Activated T-cell treated with anti-CD3 and anti-CD28 coated beads, Interleukin-2, amount 50 U/mL, for 4 hours (primary cell): Measurements from ENCODE around the gene KLF11. TPM values are rescaled to one million over a fixed set of nuclear protein-coding genes. Genes with fewer than 3 reads are reported as not detected.
"Not testable (repeated sequence)": the region's sequence is repeated elsewhere in the genome, so short reads cannot be mapped to it uniquely, and the experiment has no call there.

Source experiments
- ATAC-seq, 2 donors: fragments of 200-7000 bp; cut with Tn5 transposase; one replicate each; pipeline ENCODE4 v1.10.0; 2021
- DNase-seq: peaks from one replicate; pipeline ENCODE4 v3.0.0-alpha.2; 2020
- H3K27me3 Mint-ChIP-seq: one replicate; pipeline ENCODE4 v1.8.0; 2021; ENCODE audit warnings: low read depth, mixed read lengths
- H3K36me3 Mint-ChIP-seq: one replicate; pipeline ENCODE4 v1.8.0; 2022; ENCODE audit warnings: mixed read lengths; ENCODE audit not compliant: insufficient read depth
- H3K4me1 Mint-ChIP-seq: one replicate; pipeline ENCODE4 v1.8.0; 2021; ENCODE audit warnings: low read depth, mixed read lengths
- H3K4me3 Mint-ChIP-seq: one replicate; pipeline ENCODE4 v1.8.0; 2021; ENCODE audit warnings: mild to moderate bottlenecking, moderate library complexity, mixed read lengths
- H3K9me3 Mint-ChIP-seq: one replicate; pipeline ENCODE4 v1.8.0; 2021; ENCODE audit warnings: mixed read lengths
- total RNA-seq, 3 donors: library from RNA; stranded (reverse); gene quantifications; one replicate each; pipeline ENCODE4 v1.2.1, GENCODE V29; 2021

The KLF11 gene
- total RNA-seq, 3 donors from 2014 or later: 5.2 to 10.2 (median 5.7) TPM

DNA sequence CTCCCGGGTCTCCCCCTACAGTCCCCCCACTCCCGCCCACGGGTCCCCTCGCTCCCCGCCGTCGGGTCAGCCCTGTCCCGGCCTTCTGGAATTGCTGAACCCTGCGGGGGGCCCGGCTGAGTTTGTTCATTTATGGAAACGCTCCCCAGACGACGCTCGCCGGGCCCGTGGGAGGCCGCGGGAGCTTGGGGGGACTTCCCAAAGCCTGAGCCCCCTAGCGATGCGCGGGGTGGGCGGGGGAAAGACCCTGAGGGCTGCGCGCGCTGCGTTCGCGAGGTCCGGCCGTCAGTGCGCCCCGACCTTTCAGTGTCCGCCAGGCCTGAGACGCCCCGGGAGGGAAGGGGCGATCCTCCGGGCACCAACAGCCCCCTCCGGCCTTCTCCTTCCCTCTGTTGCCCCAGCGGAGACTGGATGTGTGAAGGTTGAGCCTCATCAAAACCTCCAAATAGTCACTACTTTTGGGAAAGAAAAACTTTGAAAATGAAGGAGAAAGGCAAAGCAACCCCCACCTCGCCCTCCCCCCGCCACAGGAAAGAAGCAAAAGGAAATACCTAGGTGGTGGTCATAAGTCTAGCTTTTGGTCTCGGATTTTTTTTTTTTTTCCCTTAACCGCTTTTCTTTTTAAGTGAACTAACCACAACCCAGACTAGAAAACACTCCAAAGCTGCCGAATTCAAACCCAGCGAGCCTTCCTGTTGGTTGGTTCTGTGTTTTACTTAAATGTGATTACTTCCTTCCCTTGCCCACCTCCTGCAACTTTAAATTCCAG, 37.4 kb downstream of the KLF11 start:
- Mint-ChIP-seq H3K4me3 (peak overlapping the region; percentile 67), H3K9me3 (no peaks in the 10 kb centered on the region), H3K36me3 (no peaks in the 10 kb centered on the region), H3K27me3 (peaks cover 78% of the 10 kb centered on the region), H3K4me1 (peaks cover 12% of the 10 kb centered on the region)
- DNase-seq: no peak
- peak; percentile 10 to 11 for ATAC-seq

DNA sequence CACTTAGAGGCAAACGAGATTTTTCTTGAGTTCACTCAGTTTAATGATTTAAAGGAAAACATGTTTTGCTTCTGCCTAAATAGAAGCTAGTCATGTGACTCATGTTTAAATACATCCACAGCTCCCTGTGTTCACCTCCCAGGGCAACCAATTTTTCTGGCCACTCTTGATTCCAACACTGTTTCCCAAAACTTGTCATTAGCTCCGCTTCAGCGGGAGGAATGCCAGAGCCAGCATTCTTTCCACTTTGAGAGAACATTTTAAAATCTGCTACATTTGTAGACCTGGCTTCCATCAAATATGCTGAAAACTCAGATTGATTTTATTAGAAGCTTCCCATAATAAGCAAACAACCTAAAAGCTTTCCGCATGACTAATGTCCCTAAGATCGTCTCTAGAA, 39.7 kb downstream of the KLF11 start:
- Mint-ChIP-seq H3K27me3 (peaks cover 78% of the 10 kb centered on the region), H3K9me3 (no peaks in the 10 kb centered on the region), H3K36me3 (no peaks in the 10 kb centered on the region), H3K4me1 (peaks cover 12% of the 10 kb centered on the region), H3K4me3 (no peak overlapping the region)
- DNase-seq: no peak
- no peak for ATAC-seq

- Mint-ChIP-seq H3K36me3 (no peaks in the 10 kb centered on the region), H3K27me3 (peaks cover 73% of the 10 kb centered on the region), H3K4me1 (peaks cover 12% of the 10 kb centered on the region), H3K9me3 (no peaks in the 10 kb centered on the region), H3K4me3 (no peak overlapping the region)
- DNase-seq (no peak), ATAC-seq (no peak)
Measured at GRCh38 chr2:10083692-10084211, 40.4 kb downstream of the KLF11 start.

GRCh38 chr2:10084223-10084865, 41.0 kb downstream of the KLF11 start:
- H3K4me1 Mint-ChIP-seq: peaks cover 7% of the 10 kb centered on the region
- H3K9me3 Mint-ChIP-seq: no peaks in the 10 kb centered on the region
- no peak overlapping the region for H3K4me3 Mint-ChIP-seq
- no peaks in the 10 kb centered on the region for H3K36me3 Mint-ChIP-seq
- ATAC-seq (no peak), DNase-seq (no peak)
- peaks cover 67% of the 10 kb centered on the region for H3K27me3 Mint-ChIP-seq

- Mint-ChIP-seq H3K36me3 (no peaks in the 10 kb centered on the region), H3K9me3 (no peaks in the 10 kb centered on the region), H3K4me1 (peaks cover 7% of the 10 kb centered on the region), H3K4me3 (no peak overlapping the region), H3K27me3 (peaks cover 72% of the 10 kb centered on the region)
- ATAC-seq (no peak), DNase-seq (no peak)
Measured at GRCh38 chr2:10085043-10085667, 41.8 kb downstream of the KLF11 start.

- DNase-seq: no peak
- Mint-ChIP-seq H3K36me3 (no peaks in the 10 kb centered on the region), H3K4me1 (peaks cover 7% of the 10 kb centered on the region), H3K9me3 (no peaks in the 10 kb centered on the region), H3K27me3 (peaks cover 77% of the 10 kb centered on the region), H3K4me3 (no peak overlapping the region)
- ATAC-seq: no peak
Measured at GRCh38 chr2:10085668-10086059, 42.3 kb downstream of the KLF11 start.

DNA sequence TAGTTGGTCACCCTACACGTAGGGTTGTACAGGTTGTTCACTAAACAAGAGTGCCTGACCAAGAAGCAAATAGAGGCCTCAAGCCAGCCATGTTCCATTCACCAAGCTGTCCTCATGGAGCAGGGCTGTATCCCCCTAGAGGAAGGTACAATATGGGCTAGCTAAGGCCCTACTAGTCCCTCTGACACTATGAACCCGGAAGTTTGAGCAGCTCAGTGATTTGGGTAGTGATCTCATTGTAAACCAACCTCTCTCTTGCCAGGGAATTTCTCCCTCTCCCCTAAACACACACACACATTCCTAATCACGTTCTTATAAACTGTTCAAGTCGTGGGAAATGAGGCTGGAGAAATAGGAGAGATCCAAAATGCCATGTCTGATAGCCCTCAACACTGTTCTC, 43.6 kb downstream of the KLF11 start:
- Mint-ChIP-seq H3K9me3 (no peaks in the 10 kb centered on the region), H3K27me3 (peaks cover 76% of the 10 kb centered on the region), H3K36me3 (no peaks in the 10 kb centered on the region), H3K4me3 (no peak overlapping the region), H3K4me1 (peaks cover 3% of the 10 kb centered on the region)
- DNase-seq: no peak
- ATAC-seq: no peak

GRCh38 chr2:10087360-10087759, 44.0 kb downstream of the KLF11 start:
- H3K4me3 Mint-ChIP-seq: no peak overlapping the region
- H3K27me3 Mint-ChIP-seq: peaks cover 76% of the 10 kb centered on the region
- no peaks in the 10 kb centered on the region for H3K9me3 Mint-ChIP-seq
- ATAC-seq (no peak), DNase-seq (no peak)
- H3K36me3 Mint-ChIP-seq: no peaks in the 10 kb centered on the region
- peaks cover 3% of the 10 kb centered on the region for H3K4me1 Mint-ChIP-seq

GRCh38 chr2:10089565-10090190, 46.3 kb downstream of the KLF11 start:
- Mint-ChIP-seq H3K4me1 (peaks cover 3% of the 10 kb centered on the region), H3K9me3 (no peaks in the 10 kb centered on the region), H3K4me3 (no peak overlapping the region), H3K36me3 (no peaks in the 10 kb centered on the region), H3K27me3 (peaks cover 74% of the 10 kb centered on the region)
- DNase-seq (no peak), ATAC-seq (no peak)

DNA sequence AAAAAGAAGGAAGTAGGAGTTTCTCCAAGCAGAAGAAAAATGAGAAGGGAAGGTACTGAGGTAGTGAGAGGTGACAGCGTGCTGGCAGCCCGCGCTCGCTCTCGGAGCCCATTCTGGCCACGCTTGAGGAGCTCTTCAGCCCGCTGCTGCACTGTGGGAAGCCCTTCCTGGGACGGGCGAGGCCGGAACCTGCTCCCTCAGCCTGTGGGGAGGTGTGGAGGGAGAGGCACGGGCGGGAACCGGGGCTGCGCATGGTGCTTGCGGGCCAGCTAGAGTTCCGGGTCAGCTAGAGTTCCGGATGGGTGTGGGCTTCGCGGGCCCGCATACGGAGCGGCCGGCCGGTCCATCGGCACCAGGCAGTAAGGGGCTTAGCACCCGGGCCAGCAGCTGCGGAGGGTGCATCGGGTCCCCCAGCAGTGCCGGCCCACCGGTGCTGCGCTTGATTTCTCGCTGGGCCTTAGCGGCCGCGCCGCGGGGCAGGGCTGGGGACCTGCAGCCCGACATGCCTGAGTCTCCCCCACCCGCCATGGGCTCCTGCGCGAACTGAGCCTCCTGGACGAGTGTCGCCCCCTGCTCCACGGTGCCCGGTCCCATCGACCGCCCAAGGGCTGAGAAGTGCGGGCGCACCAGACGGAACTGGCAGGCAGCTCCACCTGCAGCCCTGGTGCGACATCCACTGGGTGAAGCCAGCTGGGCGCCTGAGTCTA, 48.0 kb downstream of the KLF11 start:
- Mint-ChIP-seq H3K27me3 (peaks cover 75% of the 10 kb centered on the region), H3K4me1 (peaks cover 3% of the 10 kb centered on the region)
- ATAC-seq: peak; percentile 55 to 65

GRCh38 chr2:10091889-10092244, 48.5 kb downstream of the KLF11 start:
- Mint-ChIP-seq H3K4me3 (peak overlapping the region; percentile 29), H3K27me3 (peaks cover 71% of the 10 kb centered on the region)

More for the DNA sequence above, 48.0 kb downstream of the KLF11 start:
- H3K4me3 Mint-ChIP-seq: peak overlapping the region; percentile 66
- no peaks in the 10 kb centered on the region for H3K36me3 Mint-ChIP-seq
- no peaks in the 10 kb centered on the region for H3K9me3 Mint-ChIP-seq
- peak; percentile 20 for DNase-seq

DNA sequence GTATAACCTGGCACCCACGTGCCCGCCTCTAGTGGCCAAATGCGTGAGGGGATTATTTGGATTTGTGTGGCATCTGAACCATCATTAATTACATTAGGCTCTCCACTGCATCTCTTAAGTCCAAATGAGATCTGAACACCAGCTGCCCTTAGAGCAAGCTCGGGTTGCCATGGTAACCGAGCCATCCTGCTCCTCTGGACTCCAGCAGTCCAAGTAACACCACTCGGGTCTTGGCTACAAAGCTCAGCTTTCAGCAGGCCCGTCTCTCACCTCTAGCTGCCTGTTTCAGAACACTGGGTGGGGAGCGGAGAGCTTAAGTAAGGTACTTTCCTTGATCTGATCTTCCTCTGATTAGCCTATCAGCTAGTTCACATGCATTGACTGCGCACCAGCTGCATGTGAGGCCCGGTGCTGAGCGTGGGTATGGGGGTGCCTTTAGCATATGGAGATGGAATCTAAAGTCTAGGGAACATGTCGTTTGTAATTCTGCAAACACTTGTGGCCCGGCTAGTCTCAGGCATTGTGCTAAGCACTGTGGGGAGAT, 51.0 kb downstream of the KLF11 start:
- no peaks in the 10 kb centered on the region for H3K9me3 Mint-ChIP-seq
- H3K27me3 Mint-ChIP-seq: peaks cover 68% of the 10 kb centered on the region
- ATAC-seq: no peak
- DNase-seq: no peak
- H3K4me1 Mint-ChIP-seq: peaks cover 3% of the 10 kb centered on the region
- H3K4me3 Mint-ChIP-seq: no peak overlapping the region
- H3K36me3 Mint-ChIP-seq: no peaks in the 10 kb centered on the region

More at GRCh38 chr2:10091889-10092244, 48.5 kb downstream of the KLF11 start:
- not testable (repeated sequence) for ATAC-seq, H3K9me3 Mint-ChIP-seq, DNase-seq, H3K36me3 Mint-ChIP-seq, H3K4me1 Mint-ChIP-seq

- H3K4me1 Mint-ChIP-seq: peaks cover 3% of the 10 kb centered on the region
- no peaks in the 10 kb centered on the region for H3K36me3 Mint-ChIP-seq
- no peak overlapping the region for H3K4me3 Mint-ChIP-seq
- peaks cover 63% of the 10 kb centered on the region for H3K27me3 Mint-ChIP-seq
- no peak for DNase-seq
- ATAC-seq: no peak
- H3K9me3 Mint-ChIP-seq: no peaks in the 10 kb centered on the region
Measured at GRCh38 chr2:10095175-10095574, 51.8 kb downstream of the KLF11 start.
